ENCODE measurements around the gene SMC3.
A peak's percentile ranks its signal among the peaks of the same experiment; 100 is the strongest.

Gene SMC3

DNA sequence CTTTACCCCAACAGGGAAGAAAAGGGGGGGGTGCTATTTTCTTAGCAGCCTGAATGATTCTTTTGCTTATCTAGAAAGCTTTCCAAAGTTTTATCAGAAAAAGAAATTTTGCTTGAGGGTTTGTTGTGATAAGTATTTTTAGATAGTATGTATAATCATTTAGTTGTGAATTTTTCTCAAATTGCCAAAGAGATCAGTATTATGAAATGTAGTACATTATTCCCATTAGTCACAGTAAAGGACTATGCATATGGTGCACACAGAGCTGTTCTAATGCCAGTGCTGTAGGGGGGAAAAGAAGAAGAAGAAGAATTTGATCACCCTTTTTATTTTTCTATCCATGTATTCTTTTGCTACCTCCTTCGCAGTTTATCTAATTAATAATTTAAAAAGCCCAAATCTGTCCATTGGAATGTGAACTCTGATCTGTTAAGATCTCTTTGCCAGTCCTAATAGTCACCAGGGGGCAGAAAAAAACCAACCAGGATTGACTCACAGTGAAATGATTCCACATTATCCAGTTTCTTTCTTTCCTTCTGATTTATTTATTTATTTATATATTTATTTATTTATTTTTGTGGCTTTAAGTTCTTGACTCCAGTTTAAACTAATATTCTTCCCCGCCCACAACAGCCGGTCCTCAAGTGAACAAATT lies 81.3 kb downstream of the SMC3 start:
- DNase-seq = peak in 1 of 2 experiments; percentile 1

DNA sequence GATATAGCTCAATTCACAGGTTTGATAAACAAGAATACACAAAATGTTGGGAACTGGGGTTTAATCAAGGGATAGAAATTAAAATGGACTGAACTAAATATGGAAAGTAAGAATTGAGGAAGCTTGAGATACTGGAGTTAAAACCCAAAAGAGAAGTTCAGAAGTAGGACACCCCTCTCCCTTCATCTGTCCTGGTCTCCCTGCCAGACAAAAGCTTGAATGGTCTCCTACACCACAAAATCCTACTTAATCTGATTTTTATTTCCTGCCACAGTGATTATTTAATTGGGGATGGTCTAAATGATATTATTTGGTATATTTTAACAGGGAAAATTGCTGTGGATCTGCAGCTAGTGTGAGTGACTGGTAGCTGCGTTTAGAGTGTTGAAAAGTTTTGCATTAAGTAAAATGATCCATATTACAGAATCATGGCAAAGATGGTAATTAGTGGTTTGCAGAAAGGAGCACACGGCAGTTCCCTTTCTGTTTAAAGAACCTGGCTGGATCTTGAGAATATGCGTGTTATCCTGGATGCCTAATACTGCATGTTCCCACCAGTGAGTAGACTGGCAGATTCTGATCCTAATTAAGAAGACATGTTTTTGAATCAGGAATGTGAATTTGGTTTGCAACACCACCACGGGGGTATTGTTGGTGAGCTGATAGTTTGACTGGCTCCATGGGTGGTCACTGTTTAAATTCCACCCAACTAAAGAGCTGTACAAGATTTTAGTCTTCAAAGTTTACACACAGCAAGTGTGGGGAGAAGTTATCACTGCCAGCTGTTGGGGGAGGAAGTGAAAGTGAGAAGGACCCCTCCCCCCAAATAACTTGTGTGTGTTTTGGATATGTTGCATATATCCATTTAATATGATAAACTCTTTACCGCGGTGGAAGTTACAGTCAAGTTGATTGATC lies 82.1 kb downstream of the SMC3 start:
- no peak for DNase-seq

DNA sequence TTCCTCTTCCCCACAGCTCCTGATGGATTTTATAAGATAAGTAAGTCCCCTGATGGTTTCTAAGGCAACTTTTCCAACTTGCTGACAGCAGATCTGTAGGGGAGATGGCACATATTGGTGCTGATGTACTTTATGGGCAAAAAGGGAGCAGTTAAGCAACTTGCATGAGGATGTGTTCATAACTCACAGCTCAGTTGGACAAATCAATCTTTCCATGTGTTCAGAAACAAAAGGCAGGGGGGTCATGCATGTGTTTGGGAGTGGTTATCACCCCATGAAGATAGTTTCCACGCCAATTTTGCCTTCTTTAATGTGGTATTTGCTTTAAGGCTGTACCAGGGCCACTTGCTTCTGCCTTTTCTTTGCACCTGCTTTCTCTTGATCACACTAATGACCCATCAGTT lies 82.8 kb downstream of the SMC3 start:
- no peak for DNase-seq

DNA sequence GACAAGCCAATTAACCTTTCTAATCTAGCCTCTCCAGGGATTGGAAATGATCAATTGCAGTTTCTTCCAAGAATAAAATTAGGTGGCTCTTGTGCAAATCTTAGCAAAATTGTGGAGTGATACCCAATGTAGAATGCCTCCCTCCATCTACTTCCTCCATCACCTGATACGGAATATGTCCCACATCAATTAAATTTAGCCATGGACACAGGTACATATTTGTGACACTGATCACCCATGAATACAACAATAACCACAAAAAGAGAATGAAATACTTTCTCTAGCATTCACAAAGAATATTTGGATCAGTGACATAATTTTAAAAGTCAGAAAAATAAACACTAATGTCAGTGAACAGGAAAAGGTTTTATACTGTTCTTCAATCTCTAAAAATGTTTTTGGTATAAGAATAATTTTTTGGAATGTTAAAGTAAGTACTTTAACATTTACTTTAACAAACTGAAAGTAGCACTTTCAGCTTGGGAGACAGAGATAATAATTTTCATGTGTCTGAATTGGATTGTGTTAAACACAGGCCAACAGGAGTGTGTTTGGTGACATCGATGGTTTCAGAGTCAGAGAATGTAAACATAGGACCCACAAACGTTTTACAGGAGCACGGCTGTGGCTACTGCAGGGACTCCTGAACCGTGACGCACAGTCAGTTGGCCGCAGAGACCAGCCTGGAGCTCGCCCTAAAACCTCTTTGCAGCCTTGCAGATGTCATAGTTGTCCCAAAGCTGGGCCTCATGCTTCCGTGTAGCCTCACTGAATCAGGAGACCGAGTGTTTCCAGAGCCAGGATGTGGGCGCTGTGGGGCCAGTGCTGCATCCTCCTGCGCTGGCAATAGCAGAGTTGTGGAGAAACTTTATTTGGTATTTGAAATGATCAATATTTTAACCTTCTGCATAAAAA lies 83.8 kb downstream of the SMC3 start:
- no peak for DNase-seq

DNA sequence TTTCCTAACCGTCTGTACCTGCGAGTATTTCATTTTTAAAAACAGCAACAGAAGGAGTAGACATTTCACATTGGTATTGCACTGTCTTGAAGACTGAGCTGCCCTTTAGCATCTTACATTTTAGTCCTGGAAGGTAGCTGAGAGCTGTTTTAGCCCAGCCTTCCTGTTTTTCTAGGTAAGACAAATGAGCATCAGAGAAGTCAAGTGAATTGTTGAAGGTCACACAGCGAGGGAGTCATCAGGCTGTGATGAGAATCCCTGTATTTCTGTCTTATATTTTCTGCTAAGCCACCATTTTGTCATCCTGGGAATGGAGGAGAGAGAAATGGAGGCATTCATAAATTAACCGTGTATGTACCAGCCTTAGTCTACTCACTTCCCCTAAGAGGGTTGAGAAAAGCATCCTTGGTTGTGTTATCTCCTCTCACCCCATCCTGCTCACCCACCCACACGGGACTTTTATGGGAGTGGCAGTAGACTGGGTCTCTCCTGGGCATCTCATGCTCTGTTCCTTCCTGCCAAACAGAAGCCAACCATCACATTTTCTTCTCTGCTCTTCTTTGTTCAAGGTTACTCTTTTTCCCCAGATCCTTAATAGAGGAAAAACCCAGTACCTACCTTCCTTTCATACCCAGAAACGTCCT lies 85.1 kb downstream of the SMC3 start:
- no peak for DNase-seq

Measured in SW 1271 (cell line).